Measurements from ENCODE around the gene MIEF2. TPM values are rescaled to one million over a fixed set of nuclear protein-coding genes. Genes with fewer than 3 reads are reported as not detected.

MIEF2 gene
- total RNA-seq, 1 experiment from 2014 or later, result 17.5 TPM

- Histone ChIP-seq H4K20me1 (ENCODE audit: low read length) (0 out of 2 replicates have a peak, but pooled peaks cover 4% of the 10 kb centered on the region), H3K27me3 (ENCODE audit: low read length) (no peaks in the 10 kb centered on the region), H3K4me2 (ENCODE audit: low read length) (no peak overlapping the region), H3K9ac (ENCODE audit: low read length) (no peak overlapping the region), H3F3A (ENCODE audit: low read length, unreplicated experiment) (no peaks in the 10 kb centered on the region), H3K9me3 (ENCODE audit: low read length) (no peaks in the 10 kb centered on the region), H3K36me3 (ENCODE audit: low read depth, low read length) (peaks cover 3% of the 10 kb centered on the region; the same call in 1 of the 2 replicates), H3K4me1 (ENCODE audit: insufficient read depth, low read length) (peaks cover 16% of the 10 kb centered on the region), H3K27ac (ENCODE audit: low read length) (no peak overlapping the region), H3K4me3 (ENCODE audit: low read length) (no peak overlapping the region), H2AFZ (ENCODE audit: low read length) (no peak overlapping the region), H3K9me2 (replicated peaks; ENCODE audit: low read length) (no peaks in the 10 kb centered on the region), H3K79me2 (ENCODE audit: low read length) (peaks cover 5% of the 10 kb centered on the region; the same call in 1 of the 2 replicates)
- ATAC-seq, result no peak
- intact Hi-C loops (cut with micrococcal nuclease), result no loop called here
- DNase-seq, result no peak
- CTCF ChIA-PET, result no interaction called here
- BruUV-seq (replicated peaks), result no TSS peak
- POLR2A ChIA-PET (ENCODE audit: unreplicated experiment), result no interaction called here
- TF ChIP-seq EZH2phosphoT487 (IDR thresholded peaks at IDR 0.05; ENCODE audit: borderline replicate concordance, low read length), result no peak
- no peak for TF ChIP-seq EZH2 (IDR thresholded peaks at IDR 0.05; ENCODE audit: low read length, unreplicated experiment)
- TF ChIP-seq CTCF (conservative IDR thresholded peaks at IDR 0.05; ENCODE audit: low read depth, low read length), result no peak
Observed at GRCh38 chr17:18233803-18234518, 26.5 kb upstream of the MIEF2 start.

- Histone ChIP-seq H3K79me2 (ENCODE audit: low read length) (no peaks in the 10 kb centered on the region), H3K4me3 (ENCODE audit: low read length) (no peak overlapping the region), H4K20me1 (ENCODE audit: low read length) (0 out of 2 replicates have a peak, but pooled peaks cover 4% of the 10 kb centered on the region), H3K27ac (ENCODE audit: low read length) (peak overlapping the region; percentile 90), H3K36me3 (ENCODE audit: low read depth, low read length) (peaks cover 3% of the 10 kb centered on the region; the same call in 1 of the 2 replicates), H3K4me1 (ENCODE audit: insufficient read depth, low read length) (peaks cover 16% of the 10 kb centered on the region), H2AFZ (ENCODE audit: low read length) (no peak overlapping the region), H3K9me3 (ENCODE audit: low read length) (no peaks in the 10 kb centered on the region), H3K4me2 (ENCODE audit: low read length) (peak overlapping the region; percentile 60), H3K9me2 (replicated peaks; ENCODE audit: low read length) (no peaks in the 10 kb centered on the region), H3F3A (ENCODE audit: low read length, unreplicated experiment) (no peaks in the 10 kb centered on the region), H3K27me3 (ENCODE audit: low read length) (no peaks in the 10 kb centered on the region), H3K9ac (ENCODE audit: low read length) (peak overlapping the region; percentile 71)
- TF ChIP-seq CTCF (conservative IDR thresholded peaks at IDR 0.05; ENCODE audit: low read depth, low read length), result no peak
- DNase-seq (no peak), ATAC-seq (no peak)
- BruUV-seq (replicated peaks), result no TSS peak
- intact Hi-C loops (cut with micrococcal nuclease), result no loop called here
- CTCF ChIA-PET, result no interaction called here
- POLR2A ChIA-PET (ENCODE audit: unreplicated experiment), result no interaction called here
Observed at GRCh38 chr17:18234853-18235380, 25.5 kb upstream of the MIEF2 start.

GRCh38 chr17:18235743-18236256 lies 24.7 kb upstream of the MIEF2 start:
- intact Hi-C loops (cut with micrococcal nuclease), result no loop called here
- Histone ChIP-seq H3K27ac (ENCODE audit: low read length) (peak overlapping the region; percentile 90), H3K79me2 (ENCODE audit: low read length) (no peaks in the 10 kb centered on the region), H3K9me2 (replicated peaks; ENCODE audit: low read length) (no peaks in the 10 kb centered on the region), H3F3A (ENCODE audit: low read length, unreplicated experiment) (no peaks in the 10 kb centered on the region), H2AFZ (ENCODE audit: low read length) (0 out of 2 replicates have a peak overlapping the region, but pooled peaks have one; percentile 39), H3K9me3 (ENCODE audit: low read length) (no peaks in the 10 kb centered on the region), H3K36me3 (ENCODE audit: low read depth, low read length) (peaks cover 4% of the 10 kb centered on the region; the same call in 1 of the 2 replicates), H3K27me3 (ENCODE audit: low read length) (no peaks in the 10 kb centered on the region), H4K20me1 (ENCODE audit: low read length) (0 out of 2 replicates have a peak, but pooled peaks cover 4% of the 10 kb centered on the region), H3K4me1 (ENCODE audit: insufficient read depth, low read length) (peaks cover 16% of the 10 kb centered on the region), H3K9ac (ENCODE audit: low read length) (peak overlapping the region; percentile 71), H3K4me3 (ENCODE audit: low read length) (no peak overlapping the region), H3K4me2 (ENCODE audit: low read length) (peak overlapping the region; percentile 60)
- TF ChIP-seq EZH2 (IDR thresholded peaks at IDR 0.05; ENCODE audit: low read length, unreplicated experiment), result no peak
- no peak for TF ChIP-seq EZH2phosphoT487 (IDR thresholded peaks at IDR 0.05; ENCODE audit: borderline replicate concordance, low read length)
- TF ChIP-seq CTCF (conservative IDR thresholded peaks at IDR 0.05; ENCODE audit: low read depth, low read length), result no peak
- no TSS peak for BruUV-seq (replicated peaks)
- peak; percentile 72 for DNase-seq
- ChIA-PET CTCF (no interaction called here), POLR2A (ENCODE audit: unreplicated experiment) (no interaction called here)
- ATAC-seq, result peak; percentile 95

Measured in PC-3 (cell line).